Kidney epithelial cell (primary cell): ENCODE measurements around the gene KSR2. TPM values are rescaled to one million over a fixed set of nuclear protein-coding genes. Genes with fewer than 3 reads are reported as not detected.

ENCODE experiments used
- DNase-seq: peaks from one replicate; pipeline ENCODE4 v3.0.0-alpha.2; 2010; ENCODE audit warnings: low read depth
- H3K27me3 ChIP-seq: 2 replicates; pipeline ENCODE4 v1.6.0; 2011; ENCODE audit warnings: low read length; ENCODE audit not compliant: control insufficient read depth, insufficient read depth
- H3K36me3 ChIP-seq: 2 replicates; pipeline ENCODE4 v1.5.1; 2011; ENCODE audit warnings: low read length; ENCODE audit not compliant: control insufficient read depth, insufficient read depth
- H3K4me3 ChIP-seq: 2 replicates; pipeline ENCODE4 v1.5.1; 2011; ENCODE audit warnings: low read depth, mild to moderate bottlenecking, control low read depth, low read length
- total RNA-seq: library from RNA; depleted of rRNA; stranded (reverse); fragments of >200 nt; gene quantifications from 2 replicates; pipeline ENCODE4 v1.2.3, GENCODE V29; 2015
- TF ChIP-seq, protein P1 (sequence below): IDR thresholded peaks from 2 replicates; pipeline ENCODE4 v1.5.1; 2011; ENCODE audit warnings: mild to moderate bottlenecking, moderate library complexity, low read length, control low read depth, inconsistent platforms; ENCODE audit not compliant: insufficient read depth, poor library complexity, severe bottlenecking

The KSR2 gene
- total RNA-seq, 1 donor from 2014 or later: 0.29 TPM

DNA sequence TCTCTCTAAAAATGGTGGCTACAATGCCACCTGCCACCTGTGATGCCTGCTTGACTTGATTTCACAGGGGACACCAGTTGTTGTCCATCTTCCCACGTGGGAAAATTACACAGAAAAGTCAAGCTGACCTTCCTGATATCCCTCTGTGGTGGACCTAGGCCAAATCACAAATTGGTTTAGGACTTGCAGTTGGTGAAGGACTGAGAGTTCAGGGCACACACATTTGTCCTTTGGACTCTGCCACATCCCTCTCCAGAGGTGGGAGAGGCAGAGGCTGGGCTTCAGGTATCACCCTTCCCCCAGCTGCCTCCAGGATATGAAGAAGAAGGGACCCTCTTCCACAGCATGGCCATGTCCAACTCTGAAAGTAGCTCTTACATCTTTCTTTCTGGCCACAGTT, 551.8 kb downstream of the KSR2 start:
- no peaks in the 10 kb centered on the region for H3K27me3 ChIP-seq
- no peak for DNase-seq
- no peaks in the 10 kb centered on the region for H3K36me3 ChIP-seq
- TF ChIP-seq, protein P1, sequence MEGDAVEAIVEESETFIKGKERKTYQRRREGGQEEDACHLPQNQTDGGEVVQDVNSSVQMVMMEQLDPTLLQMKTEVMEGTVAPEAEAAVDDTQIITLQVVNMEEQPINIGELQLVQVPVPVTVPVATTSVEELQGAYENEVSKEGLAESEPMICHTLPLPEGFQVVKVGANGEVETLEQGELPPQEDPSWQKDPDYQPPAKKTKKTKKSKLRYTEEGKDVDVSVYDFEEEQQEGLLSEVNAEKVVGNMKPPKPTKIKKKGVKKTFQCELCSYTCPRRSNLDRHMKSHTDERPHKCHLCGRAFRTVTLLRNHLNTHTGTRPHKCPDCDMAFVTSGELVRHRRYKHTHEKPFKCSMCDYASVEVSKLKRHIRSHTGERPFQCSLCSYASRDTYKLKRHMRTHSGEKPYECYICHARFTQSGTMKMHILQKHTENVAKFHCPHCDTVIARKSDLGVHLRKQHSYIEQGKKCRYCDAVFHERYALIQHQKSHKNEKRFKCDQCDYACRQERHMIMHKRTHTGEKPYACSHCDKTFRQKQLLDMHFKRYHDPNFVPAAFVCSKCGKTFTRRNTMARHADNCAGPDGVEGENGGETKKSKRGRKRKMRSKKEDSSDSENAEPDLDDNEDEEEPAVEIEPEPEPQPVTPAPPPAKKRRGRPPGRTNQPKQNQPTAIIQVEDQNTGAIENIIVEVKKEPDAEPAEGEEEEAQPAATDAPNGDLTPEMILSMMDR: no peak
- no peak overlapping the region for H3K4me3 ChIP-seq

DNA sequence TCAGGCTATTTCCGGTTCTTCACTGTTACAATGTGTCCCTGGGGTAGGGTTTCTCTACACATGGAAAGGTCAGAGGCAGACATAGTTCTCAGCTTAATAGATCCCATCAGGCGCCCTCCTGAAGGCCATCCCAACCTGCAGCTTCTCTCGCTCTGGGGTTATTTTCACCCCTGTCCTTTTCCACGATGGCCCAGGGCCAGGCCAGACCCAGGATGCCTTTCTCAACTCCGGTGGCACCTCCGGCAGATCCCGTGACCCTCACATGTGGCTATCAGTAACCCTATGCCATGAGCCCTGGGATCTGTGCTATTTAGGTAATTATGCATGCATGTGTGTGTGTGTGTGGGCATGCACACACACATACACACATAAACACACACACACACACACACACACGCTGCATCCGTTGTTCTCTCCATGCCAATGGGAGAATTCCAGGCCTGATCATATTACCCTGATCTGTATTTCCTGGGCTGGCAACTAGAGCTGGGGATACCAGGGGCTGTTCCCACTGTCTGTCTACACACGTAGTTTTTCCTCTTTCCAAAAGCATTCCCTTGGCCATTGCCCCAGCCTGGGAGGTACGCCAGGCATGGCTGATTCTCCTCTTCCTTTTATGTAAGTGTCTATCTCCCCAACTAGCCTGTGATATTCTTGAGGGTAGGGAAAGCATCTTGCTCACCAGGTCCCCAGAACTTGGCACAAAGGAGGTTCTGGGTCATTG, 556.2 kb downstream of the KSR2 start:
- Histone ChIP-seq H3K4me3 (no peak overlapping the region), H3K36me3 (no peaks in the 10 kb centered on the region), H3K27me3 (no peaks in the 10 kb centered on the region)
- DNase-seq: no peak
- TF ChIP-seq, protein P1: no peak

DNA sequence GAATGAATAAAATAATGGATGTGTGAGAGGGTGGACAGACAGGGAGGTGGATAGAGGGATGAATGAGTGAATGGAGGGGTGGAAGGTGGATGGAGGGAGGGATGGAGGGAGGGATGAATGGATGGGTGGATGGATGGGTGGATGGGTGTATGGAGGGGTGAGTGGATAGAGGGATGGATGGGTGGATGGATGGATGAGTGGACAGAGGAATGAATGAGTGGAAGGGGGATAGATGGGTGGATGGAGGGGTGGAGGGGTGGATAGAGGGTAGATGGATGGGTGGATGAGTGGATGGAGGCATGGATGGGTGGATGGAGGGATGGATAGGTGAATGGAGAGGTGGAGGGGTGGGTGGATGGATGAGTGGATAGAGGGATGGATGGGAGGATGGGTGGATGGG, 559.5 kb downstream of the KSR2 start:
- no peak for DNase-seq
- Histone ChIP-seq H3K36me3 (no peaks in the 10 kb centered on the region), H3K4me3 (no peak overlapping the region), H3K27me3 (peaks cover 2% of the 10 kb centered on the region)
- TF ChIP-seq, protein P1: no peak

DNA sequence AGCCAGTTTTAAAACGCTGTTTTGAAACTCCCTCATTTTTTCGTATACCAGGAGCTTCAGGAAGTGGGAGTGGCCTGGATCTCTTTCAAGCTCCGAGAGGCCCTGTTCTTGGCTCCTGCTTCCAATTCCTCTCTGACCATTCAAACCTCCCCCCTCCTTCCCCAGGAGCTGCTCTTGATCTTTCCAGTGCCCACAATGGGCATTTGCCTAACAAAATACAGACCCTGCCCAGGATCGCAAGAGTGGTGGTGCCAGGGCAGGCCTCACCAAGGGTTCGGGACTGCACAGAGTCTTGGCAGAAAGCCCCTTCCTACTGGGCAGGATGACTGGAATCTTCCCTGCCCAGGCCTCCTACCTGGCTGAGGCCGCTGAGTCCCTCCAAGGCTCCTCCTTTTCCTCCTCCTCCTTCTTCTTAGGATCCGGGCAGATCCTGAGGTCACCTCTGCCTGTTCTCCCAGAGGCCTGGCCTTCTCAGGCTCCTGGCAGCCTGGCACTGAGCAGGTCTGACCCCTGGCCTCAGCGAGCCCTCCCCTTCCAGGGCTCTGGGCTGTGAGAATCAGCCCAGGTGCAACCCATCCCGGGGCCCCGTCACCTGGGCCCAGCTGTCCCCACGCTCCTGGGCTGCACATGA, 560.5 kb downstream of the KSR2 start:
- H3K36me3 ChIP-seq: no peaks in the 10 kb centered on the region
- H3K4me3 ChIP-seq: no peak overlapping the region
- no peak for DNase-seq
- H3K27me3 ChIP-seq: peaks cover 2% of the 10 kb centered on the region
- TF ChIP-seq, protein P1: no peak

DNA sequence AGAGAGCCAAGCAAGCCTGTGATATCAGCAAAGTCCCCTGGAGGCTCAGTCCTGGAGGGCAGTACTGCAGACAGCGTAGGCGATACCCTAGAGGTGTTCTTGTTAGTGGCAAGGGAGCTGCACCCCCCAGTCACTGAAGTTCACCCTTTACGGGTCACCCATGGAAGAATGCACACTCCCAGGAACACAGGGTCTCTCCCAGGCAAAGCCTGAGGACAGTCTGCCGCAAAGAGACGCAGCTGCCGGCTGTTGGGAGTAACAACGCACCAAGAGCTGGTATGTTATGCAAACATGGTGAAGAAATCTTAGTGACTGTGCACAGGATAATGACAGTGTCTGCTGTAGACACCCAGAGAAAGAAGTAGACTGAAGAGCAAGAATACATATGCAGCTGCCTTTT, 563.9 kb downstream of the KSR2 start:
- H3K4me3 ChIP-seq: no peak overlapping the region
- no peaks in the 10 kb centered on the region for H3K36me3 ChIP-seq
- H3K27me3 ChIP-seq: peaks cover 2% of the 10 kb centered on the region
- TF ChIP-seq, protein P1: no peak
- DNase-seq: no peak
